ENCODE data around the gene KLHL29.

DNA sequence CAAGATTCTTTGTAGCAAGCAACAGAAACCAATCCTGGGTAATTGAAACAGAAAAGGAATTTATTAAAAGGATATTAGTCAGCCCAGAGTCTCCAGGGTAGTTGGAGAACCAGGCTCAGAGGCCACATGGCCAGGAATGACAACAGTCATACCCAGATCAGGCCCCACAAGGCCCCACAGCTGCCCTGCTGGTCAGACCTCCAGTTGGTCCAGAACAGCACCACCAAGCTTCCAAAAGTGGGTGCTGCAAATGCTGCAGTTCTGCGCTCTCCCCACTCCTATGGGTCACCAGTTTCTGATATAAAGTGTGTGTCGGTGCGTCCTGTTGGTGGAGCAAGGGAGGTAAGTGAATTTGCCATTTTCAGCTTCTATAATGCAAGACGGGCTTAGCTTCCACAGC is 29.9 kb downstream of the KLHL29 start:
- no peak for TF ChIP-seq POLR2A (IDR thresholded peaks at IDR 0.05)
- no peak for TF ChIP-seq CTCF (IDR thresholded peaks at IDR 0.05)

Data from ovary (tissue), 3 donors.